Renal pelvis (tissue), 4 donors: ENCODE results near the gene CWC27. TPM values are rescaled to one million over a fixed set of nuclear protein-coding genes. Genes with fewer than 3 reads are reported as not detected.
"Not testable (repeated sequence)": the region's sequence is repeated elsewhere in the genome, so short reads cannot be mapped to it uniquely, and the experiment has no call there.

ENCODE experiments used
- DNase-seq: peaks from one replicate; pipeline ENCODE4 v3.0.0-alpha.2; 2013
- polyA plus RNA-seq, 3 donors: library from polyadenylated mRNA; unstranded; fragments of 120-200 nt; gene quantifications; one replicate each; pipeline ENCODE4 v1.2.1, GENCODE V29; 2013; ENCODE audit not compliant: insufficient read length in 3 of 3

Gene CWC27
- polyA plus RNA-seq, 3 donors, result 32.5 to 40.1 (median 35.2) TPM

DNA sequence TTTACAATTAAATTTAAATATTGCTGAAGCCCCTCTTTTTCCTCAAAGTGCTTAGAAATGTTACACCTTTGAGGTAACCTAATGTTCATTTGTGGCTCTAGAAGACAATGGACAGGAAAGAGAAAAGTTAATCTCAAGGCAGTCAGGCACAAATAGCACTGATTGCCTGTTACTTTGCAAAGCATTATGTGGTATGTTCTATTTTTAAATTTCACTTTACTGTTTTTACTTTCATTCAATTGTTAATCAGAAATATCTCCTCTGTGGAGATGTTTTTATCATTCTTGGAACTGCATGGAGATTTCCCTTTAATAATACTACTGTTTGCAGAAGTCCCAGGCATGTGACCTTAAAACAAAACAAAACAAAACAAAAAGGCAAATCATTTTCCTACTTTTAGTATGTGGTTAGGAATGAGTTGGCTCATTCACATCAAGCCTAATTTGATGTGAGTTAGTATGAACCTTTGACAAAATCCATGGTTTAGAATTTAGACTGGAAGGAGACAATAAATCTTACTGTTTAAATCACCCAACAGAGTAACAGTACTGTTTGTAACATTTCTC is 67.5 kb downstream of the CWC27 start:
- peak; percentile 33 for DNase-seq

DNA sequence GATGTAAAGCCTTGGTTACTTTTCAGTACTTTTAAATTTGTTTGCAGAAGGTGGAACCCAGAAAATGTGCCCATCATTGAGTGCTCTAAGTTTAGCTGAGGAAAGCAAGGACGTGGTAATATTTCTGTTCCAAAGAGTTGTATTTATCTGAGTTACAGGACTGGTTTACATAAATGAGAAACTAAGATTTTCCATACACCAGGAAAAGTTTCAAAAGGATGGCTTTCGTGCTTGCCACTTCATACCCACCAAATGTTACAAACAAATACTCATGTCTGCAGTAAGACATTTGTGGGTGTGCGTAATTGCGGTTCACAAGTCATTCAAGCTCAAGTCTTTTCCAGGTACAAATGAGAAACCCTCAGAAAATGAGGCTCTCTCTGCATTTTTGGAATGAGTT is 68.1 kb downstream of the CWC27 start:
- no peak for DNase-seq

DNA sequence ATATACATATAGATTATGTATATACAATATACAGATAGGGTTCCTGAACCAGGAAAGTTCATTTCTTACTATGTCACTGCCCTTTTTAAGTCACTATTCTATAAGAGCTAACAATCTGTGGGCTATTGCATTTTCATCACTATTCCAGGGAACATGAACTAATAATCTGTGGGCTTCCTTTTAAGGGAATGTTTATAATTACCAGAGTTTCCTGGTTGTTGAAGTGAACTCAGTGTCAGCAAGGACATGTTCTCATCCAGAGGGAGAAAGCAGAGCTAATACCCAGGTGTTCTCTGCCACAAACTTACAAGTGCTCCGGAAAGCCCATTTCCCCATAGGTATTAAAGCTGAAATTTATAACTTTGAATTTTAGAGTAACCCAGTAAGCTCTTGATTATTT is 69.6 kb downstream of the CWC27 start:
- DNase-seq, result no peak

DNA sequence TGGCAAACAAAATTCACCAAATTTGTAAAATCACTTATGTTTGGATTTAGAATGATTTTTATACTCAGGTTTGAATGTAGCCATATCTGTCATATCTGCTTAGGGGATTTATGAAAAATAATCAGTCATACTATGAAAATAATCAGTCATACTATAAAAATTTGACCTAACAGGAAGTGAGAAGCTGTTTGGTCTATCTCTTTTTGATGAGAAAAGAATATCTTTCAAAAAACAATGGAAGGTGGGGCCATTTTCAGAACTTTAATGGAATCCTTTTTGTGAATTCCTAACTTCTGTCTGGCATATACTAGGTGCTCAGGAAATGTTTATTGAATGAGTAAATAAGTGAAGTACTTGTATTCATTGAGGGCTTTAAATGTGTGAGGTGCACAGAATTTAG is 70.1 kb downstream of the CWC27 start:
- DNase-seq, result no peak

DNA sequence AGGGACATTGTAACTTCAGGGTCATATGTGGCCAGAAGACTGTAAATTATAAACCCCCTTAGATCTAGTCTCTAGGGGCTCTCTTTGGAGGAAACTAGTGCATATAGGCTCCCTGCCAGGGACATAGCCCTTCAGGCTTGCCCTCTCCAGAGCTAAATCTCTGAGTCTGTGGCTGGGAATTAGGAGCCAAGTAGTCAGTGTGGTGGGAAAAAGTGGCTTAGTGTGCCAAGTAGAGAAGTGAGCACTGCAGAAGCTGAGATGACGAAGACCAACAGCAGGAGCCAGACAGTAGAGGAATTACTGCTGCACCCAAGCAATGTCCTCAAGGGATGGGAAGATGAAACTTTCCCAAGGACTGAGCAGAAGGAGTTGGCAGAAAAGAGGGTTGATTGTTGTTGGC is 71.2 kb downstream of the CWC27 start:
- DNase-seq, result no peak

DNA sequence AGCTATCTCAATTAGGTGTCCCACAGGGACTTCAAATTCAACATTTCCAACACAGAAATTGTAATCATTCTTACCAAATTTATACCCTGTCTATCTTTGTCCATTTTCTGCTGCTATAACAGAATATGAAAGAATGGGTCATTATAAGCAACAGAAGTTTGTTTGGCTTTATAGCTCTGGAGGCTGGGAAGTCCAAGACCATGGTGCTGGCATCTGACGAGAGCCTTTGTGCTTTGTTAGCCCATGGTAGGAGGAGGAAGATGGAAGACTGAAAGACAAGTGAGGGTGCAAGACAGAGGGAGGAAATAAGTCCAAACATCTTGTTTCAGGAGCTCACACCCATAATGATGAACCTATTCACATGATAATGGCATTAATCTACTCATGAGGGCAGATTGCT is 72.2 kb downstream of the CWC27 start:
- no peak for DNase-seq

DNA sequence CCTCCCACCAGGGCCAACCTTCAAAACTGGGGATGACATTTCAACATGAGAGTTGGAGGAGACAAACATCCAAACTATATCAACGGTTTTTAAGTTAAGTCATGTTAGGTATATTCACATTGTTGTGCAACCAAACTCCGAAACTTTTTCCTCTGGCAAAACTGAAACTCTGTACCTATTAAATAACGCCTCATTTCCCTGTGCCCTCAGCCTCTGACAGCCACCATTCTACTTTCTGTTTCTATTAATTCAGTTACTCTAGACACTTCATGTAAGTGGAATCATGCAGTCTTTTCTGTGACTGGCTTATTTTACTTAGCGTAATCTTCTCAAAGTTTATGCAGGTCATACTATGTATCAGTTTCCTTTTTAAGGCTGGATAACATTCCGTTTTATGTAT is 85.0 kb downstream of the CWC27 start:
- DNase-seq, result no peak

DNA sequence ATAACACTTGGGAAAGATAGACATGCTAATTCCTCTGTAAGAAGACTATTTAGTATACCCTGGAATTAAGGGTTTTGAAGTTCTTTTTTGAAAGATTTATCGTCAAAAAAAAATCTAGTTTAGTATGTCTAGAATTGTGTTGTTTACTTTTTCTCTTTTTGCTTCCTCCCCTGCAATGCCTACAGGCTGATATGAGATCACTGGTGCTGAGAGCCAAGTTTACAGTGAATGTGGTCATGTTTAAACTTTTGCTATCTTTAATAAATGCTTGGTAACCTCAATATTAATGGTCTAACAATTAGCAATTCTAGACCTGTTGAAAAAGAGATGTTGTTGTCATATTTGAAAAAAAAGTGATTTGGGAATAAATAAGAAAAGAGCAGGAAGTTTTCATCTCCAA is 86.1 kb downstream of the CWC27 start:
- no peak for DNase-seq

DNA sequence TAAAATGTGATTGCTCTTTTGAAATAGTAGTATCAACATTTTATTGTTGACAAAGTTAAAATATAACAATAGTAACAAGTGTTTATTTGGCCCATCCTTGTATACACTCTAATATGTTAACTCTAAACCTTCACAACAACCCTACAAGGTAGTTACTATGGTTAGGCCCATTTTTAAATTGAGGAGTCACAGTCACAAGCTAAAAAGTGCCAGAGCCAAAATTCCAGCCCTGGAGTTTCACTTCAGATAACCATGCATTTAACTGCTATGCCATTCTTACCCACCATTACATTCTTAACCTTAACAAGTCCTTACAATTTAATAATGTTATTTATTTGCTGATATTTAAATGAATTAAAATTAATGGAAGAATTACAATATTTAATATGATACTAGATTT is 91.2 kb downstream of the CWC27 start:
- DNase-seq, result no peak

DNA sequence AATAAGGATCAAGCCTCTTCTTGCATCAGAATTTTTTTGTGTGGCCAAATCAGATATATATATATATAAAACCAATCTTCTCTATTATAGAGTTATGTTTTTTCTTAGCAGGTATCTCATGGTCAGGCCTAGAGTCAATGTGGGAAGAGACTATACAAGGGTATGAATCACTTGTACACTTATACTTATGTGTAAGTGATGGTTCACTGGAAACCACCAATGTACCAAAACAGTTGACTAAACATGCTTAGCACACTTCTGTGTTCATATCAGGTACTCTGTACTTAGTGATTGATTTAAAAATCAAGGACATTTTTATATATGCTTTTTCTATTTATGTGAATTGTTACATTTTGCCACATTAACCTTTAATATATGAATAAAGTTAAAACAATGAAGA is 92.6 kb downstream of the CWC27 start:
- DNase-seq, result no peak

DNA sequence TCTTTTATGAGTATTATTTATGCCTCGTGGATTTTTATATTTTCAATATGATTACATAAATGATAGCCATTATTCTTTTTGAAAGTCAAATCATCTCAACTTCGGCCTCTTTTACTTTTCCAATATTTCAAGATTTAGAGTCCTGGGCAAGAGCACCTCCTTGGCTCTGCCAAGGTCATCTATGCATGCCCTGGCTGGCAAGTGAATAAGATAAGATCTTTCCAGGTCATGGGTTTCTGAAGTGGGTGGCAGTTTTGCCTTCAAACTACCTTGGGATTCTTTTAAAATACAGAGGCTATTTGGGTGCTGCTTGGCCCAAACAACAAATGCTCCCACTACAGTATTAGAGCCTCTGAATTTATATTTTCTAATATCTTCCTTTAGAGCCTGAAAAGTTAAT is 95.4 kb downstream of the CWC27 start:
- no peak for DNase-seq

DNA sequence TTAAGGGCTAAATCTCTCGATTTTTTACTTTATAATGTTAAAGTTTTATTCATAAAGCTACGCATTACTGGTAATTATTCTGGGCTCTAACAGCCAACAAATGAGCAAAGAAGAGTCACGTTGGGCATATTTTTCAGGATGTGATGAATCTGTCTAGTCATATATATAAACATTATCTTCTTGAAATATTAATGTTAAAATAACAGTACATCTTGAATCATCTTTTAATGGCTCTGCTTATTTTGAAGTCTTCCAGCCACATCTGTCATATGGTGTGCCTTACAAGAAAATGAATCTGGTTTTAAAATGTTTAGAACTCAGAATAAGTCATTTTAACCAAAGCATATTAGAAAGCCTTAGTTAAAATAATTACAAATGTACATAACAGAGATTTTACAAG is 96.9 kb downstream of the CWC27 start:
- no peak for DNase-seq

DNA sequence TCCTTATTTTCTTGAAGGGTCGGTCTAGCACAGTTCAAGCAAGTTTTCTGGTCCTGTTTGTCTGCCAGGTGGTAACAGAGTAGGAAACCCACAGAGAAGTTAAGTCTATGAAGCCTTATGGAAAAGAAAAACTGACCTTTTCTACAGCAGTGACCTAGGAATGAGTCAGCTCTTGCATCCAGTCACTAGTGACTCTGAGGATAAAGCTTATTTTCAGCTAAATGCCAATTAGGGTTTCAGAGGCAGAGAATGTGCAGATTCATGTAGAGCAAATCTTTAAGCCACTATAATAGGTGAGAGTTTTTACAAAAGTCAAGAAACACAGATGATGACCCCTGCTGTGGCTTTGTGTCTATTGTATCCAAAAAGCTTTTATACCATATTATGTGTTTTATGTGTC is 100.7 kb downstream of the CWC27 start:
- no peak for DNase-seq

DNA sequence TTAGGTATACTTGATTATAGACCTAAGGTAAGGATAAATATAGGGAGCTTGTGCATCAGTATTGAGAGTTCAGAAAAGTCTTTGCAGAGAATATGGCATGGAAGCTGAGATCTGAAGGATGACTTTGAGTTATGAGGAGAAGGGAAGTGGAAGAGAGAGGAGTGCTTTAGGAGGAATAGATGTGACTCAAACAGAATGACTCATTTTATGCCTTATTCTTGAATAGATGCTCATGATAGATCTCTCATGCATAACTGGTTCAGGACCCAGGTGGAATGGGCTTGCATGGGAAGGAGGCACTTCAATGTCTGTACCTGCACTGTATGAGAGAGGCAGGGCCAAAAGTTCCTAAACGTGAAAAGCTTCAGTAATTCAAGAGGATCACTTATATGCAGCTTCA is 103.3 kb downstream of the CWC27 start:
- DNase-seq, result no peak

DNA sequence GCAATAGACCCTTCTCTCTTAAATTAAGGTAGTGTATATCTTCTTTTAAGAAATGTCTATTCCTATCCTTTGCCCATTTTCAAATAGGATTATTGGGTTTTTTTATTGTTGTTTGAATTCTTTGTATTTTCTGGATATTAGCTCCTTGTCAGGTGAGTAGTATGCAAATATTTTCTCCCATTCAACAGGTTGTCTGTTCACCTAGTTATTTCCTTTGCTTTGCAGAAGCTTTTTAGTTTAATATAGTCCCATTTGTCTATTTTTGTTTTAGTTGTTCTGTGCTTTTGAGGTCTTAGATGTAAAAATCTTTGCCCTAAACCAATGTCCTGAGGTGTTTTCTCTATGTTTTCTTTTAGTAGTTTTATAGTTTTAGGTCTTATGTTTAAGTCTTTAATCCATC is 104.7 kb downstream of the CWC27 start:
- no peak for DNase-seq

DNA sequence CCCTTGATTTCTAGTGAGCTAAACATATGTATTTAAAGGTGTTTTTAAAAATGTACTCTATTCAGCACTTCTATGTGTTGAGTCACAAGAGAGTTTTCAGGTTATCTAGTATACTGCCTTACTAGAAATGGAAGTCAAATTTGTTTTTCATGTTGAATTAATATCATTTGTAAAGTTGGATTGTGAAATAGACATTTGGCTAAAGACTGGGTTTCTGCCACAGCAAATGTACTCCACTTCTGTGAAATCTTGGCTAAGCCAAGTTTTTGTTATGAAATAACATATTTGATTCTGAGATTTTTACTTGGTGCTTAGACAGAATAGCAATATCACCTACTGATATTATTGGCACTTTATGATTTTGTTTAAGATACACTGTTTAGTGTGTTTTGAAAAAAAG is 106.0 kb downstream of the CWC27 start:
- no peak for DNase-seq

DNA sequence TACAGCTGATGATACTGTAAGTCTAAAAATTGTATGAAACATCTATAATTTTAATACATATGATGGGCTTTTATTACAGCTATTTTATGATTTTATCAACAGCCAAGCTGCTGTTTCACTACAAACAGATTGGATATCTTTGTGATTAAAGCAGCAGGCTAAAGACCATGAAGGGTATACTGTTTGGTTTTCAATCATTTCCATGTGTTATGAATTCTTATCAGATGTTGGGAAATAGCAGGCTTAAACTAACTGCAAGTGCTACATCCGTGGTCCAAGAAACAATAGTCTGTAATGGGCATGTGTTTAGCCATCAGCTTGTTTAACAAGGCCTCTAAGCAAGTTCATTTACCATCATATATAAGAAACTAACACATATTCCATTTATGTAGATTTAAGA is 107.5 kb downstream of the CWC27 start:
- no peak for DNase-seq

DNA sequence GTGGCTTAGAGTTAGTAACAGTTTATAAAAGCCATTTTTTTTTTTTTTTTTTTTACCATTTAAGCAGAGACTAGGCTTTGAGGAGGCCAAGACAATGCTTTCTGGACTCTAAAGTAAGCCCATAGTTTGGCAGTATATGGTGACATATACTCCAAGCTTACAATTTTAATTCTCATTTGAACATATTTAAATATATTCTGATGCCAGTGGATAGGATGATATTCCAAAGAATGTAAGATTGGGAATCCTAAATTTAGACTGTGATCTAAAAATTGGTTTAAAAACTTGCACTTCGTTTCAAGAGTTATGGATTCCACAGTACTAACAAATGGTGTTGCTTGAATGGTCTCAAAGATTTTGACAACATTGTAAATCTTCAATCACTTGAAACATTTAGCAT is 112.1 kb downstream of the CWC27 start:
- no peak for DNase-seq

DNA sequence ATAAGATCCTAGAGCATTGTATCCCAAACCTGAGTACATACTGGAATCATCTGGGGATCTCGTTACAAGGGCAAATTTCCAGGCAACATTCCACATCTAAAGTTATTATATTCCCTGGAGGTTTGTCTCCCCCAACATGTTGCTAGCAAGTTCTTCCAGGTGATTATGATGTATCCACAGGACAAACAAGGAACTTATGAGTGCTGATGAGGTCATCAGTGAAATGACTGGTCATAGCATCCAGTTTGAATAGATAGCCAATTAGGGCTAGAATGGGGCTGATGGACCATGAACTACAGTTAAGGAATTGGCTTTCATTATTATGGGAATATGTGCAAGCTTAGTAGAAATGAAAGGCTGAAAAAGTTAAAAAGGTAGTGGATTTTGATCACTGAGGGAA is 115.2 kb downstream of the CWC27 start:
- DNase-seq, result no peak

DNA sequence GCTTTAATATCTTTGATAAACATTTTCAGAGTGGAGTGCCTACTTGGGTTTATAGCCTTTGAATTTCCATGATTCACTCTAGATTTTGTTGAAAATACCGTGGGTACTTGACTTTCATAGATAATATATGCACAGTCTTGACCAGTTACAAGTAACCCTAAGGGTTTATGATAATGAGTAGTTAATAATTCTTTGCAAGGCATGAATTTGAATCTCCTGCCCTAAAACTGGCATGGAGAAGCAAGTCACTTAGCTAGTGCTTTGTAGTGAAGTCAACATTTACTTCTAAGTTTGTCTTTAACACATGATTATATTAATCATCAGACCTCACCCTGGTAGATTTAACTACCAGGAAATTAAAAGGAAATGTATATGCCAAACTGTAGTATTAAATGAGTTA is 115.8 kb downstream of the CWC27 start:
- DNase-seq, result no peak

DNA sequence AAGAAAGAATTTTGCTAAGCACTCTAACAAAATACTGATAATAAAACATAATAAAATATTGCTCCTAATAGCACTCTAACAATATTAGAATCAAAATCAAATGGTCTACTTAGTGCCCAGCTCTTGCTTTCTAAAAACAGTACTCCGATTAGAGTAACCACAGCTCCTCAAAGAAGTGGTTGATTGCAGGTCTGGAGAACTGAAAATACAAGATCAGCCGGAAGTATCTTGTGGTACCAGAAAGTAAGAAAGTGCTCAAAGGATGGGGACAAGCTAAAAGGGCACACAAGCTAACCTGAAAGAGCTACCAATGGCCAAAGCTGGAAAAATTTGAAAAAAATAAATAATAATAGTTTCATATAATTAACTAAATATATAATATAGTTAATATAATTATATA is 119.2 kb downstream of the CWC27 start:
- no peak for DNase-seq

DNA sequence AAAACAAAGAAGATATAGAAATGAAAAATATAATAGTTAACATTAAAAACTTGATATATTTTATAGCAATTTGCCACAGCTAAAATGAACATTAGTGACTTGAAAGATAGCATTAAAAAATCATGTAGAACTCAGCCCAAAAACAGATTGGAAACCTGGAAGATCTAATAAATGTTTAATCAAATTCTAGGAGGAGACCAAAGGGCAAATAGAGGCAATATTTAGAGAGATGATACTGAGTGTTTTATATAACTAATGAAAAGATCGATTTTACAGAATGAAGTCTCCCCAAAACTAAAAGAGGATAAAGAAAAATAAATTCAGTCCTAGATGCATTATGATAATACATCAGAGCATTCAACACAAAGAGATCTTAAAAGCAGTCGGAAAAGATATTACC is 127.0 kb downstream of the CWC27 start:
- DNase-seq, result no peak

DNA sequence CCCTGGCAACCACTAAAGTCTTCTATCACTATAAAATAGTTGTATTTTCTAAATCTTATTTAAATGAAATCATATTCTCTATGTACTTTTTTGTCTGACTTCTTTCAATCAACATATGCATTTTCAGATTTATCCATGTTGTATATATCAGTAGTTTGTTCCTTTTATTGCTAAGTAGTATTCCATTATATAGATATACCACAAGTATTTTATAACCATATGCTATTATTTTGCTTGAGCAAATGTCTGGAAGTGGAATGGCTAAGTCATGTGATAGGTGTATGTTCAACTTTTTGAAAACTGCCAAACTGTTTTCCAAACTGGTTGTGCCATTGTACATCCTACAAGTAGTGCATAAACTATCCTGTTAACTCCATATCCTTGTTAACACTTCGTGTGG is 131.1 kb downstream of the CWC27 start:
- DNase-seq, result no peak

DNA sequence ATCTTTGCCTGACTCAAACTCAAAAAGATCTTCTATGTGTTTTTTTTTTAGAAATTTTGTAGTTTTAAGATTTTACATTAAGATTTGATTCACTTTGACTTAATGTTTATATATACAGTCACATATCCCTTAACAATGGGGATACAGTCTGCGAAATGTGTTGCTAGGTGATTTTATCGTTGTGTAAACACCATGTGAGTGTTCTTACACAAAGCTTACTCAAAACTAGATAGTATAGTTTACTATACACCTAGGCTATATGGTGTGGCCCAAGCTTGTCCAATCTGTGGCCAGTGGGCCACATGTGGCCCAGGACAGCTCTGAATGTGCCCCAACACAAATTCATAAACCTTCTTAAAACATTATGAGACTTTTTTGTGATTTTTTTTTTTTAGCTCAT is 131.9 kb downstream of the CWC27 start:
- no peak for DNase-seq

DNA sequence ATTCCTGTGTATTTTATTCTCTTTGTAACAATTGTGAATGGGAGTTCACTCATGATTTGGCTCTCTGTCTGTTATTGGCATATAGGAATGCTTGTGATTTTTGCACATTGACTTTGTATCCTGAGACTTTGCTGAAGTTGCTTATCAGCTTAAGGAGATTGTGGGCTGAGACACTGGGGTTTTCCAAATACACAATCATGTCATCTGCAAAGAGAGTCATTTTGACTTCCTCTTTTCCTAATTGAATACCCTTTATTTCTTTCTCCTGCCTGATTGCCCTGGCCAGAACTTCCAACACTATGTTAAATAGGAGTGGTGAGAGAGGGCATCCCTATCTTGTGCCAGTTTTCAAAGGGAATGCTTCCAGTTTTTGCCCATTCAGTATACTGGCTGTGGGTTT is 138.7 kb downstream of the CWC27 start:
- not testable (repeated sequence) for DNase-seq
